ENCODE measurements around the gene KY.

- no peak for TF ChIP-seq POLR2AphosphoS5 (IDR thresholded peaks at IDR 0.05)
- no peak for TF ChIP-seq EZH2 (IDR thresholded peaks at IDR 0.05; ENCODE audit: borderline replicate concordance, insufficient read depth, low read length, poor library complexity, severe bottlenecking)
- TF ChIP-seq CTCF (IDR thresholded peaks at IDR 0.05; ENCODE audit: poor library complexity, severe bottlenecking): no peak
- TF ChIP-seq EP300 (conservative IDR thresholded peaks at IDR 0.05; ENCODE audit: poor library complexity, severe bottlenecking): no peak
- TF ChIP-seq TAF1 (IDR thresholded peaks at IDR 0.05; ENCODE audit: low read depth): no peak
- TF ChIP-seq RAD21 (conservative IDR thresholded peaks at IDR 0.05): no peak
- TF ChIP-seq SMC3 (conservative IDR thresholded peaks at IDR 0.05; ENCODE audit: poor library complexity): no peak
- TF ChIP-seq REST (IDR thresholded peaks at IDR 0.05; ENCODE audit: borderline replicate concordance): no peak
These were observed 30.2 kb downstream of the KY start for GRCh38 chr3:134620476-134621115.
